HG02943 (cell line): ENCODE data around the gene BEST4.
"Not testable (repeated sequence)": the region's sequence is repeated elsewhere in the genome, so short reads cannot be mapped to it uniquely, and the experiment has no call there.

Experiments used
- ATAC-seq: cut with Tn5 transposase; IDR thresholded peaks from one replicate; pipeline ENCODE4 v1.9.1; 2021; ENCODE audit warnings: mild to moderate bottlenecking, low read depth, moderate library complexity; ENCODE audit not compliant: unreplicated experiment

Gene BEST4

GRCh38 chr1:44819608-44820327 is 31.8 kb upstream of the BEST4 start:
- peak; percentile 72 for ATAC-seq

GRCh38 chr1:44819196-44819607 is 31.2 kb upstream of the BEST4 start:
- no peak for ATAC-seq

- ATAC-seq, result no peak
These were observed 30.0 kb upstream of the BEST4 start for GRCh38 chr1:44817771-44818495.

- ATAC-seq, result no peak
These were observed 29.3 kb upstream of the BEST4 start for GRCh38 chr1:44817307-44817706.

- ATAC-seq, result not testable (repeated sequence)
These were observed 28.0 kb upstream of the BEST4 start for GRCh38 chr1:44815926-44816325.

- ATAC-seq, result no peak
These were observed 25.0 kb upstream of the BEST4 start for GRCh38 chr1:44812822-44813543.

- no peak for ATAC-seq
These were observed 23.3 kb upstream of the BEST4 start for GRCh38 chr1:44811234-44811633.

GRCh38 chr1:44810762-44811105 is 22.8 kb upstream of the BEST4 start:
- not testable (repeated sequence) for ATAC-seq

- no peak for ATAC-seq
These were observed 22.3 kb upstream of the BEST4 start for GRCh38 chr1:44810101-44810761.

GRCh38 chr1:44808938-44809917 is 21.3 kb upstream of the BEST4 start:
- peak; percentile 46 for ATAC-seq

GRCh38 chr1:44808063-44808937 is 20.3 kb upstream of the BEST4 start, which contains the start of gene BTBD19:
TSS of gene BTBD19 (plus strand) at chr1:44808523. CDS start at chr1:44808821, 298 bp downstream.
- peak; percentile 14 for ATAC-seq

- ATAC-seq, result peak; percentile 36
These were observed 19.5 kb upstream of the BEST4 start for GRCh38 chr1:44807364-44808062.

GRCh38 chr1:44806704-44807363 is 18.9 kb upstream of the BEST4 start, which contains the start of gene DYNLT4:
TSS of gene DYNLT4 (minus strand) at chr1:44807351. CDS start at chr1:44806668, 683 bp downstream.
- no peak for ATAC-seq

GRCh38 chr1:44806025-44806703 is 18.2 kb upstream of the BEST4 start:
- ATAC-seq, result no peak

- ATAC-seq, result no peak
These were observed 17.5 kb upstream of the BEST4 start for GRCh38 chr1:44805311-44806024.
